Endothelial cell of umbilical vein (primary cell): ENCODE measurements around the gene CCDC184.

Source experiments
- EZH2 ChIP-seq: IDR thresholded peaks from 2 replicates; pipeline ENCODE4 v1.6.1; 2012; ENCODE audit warnings: borderline replicate concordance, low read depth, mild to moderate bottlenecking, moderate library complexity, low read length, inconsistent platforms; ENCODE audit not compliant: severe bottlenecking
- FOS ChIP-seq: IDR thresholded peaks from 2 replicates; pipeline ENCODE4 v1.6.1; 2011; ENCODE audit warnings: mild to moderate bottlenecking, low read length, moderate library complexity, borderline replicate concordance; ENCODE audit not compliant: insufficient read depth
- JUN ChIP-seq: IDR thresholded peaks from 2 replicates; pipeline ENCODE4 v1.6.1; 2011; ENCODE audit warnings: borderline replicate concordance, low read depth; ENCODE audit not compliant: insufficient read length, insufficient read depth
- POLR2A ChIP-seq: IDR thresholded peaks from 2 replicates; pipeline ENCODE4 v1.6.1; 2012; ENCODE audit warnings: low read depth, mild to moderate bottlenecking, control low read depth, low read length
- POLR2AphosphoS5 ChIP-seq: IDR thresholded peaks from 2 replicates; pipeline ENCODE4 v1.6.1; 2012; ENCODE audit warnings: low read depth, mild to moderate bottlenecking, control low read depth, low read length, moderate library complexity; ENCODE audit not compliant: insufficient read depth
- TF ChIP-seq, protein P1 (sequence below), 2 donors: IDR thresholded peaks; 1 replicate in 1 of 2; 2 replicates in 1 of 2; pipeline ENCODE4 v1.5.1; 2011; ENCODE audit warnings: low read length in 2 of 2, mild to moderate bottlenecking in 2 of 2, moderate library complexity in 2 of 2, control low read depth in 1 of 2, inconsistent platforms in 1 of 2, low read depth in 1 of 2; ENCODE audit not compliant: insufficient read depth in 1 of 2; ENCODE audit errors: extremely low read depth in 1 of 2
- TF ChIP-seq, protein P2 (sequence below): IDR thresholded peaks from 2 replicates; pipeline ENCODE4 v1.6.1; 2011; ENCODE audit not compliant: insufficient read depth, insufficient read length

DNA sequence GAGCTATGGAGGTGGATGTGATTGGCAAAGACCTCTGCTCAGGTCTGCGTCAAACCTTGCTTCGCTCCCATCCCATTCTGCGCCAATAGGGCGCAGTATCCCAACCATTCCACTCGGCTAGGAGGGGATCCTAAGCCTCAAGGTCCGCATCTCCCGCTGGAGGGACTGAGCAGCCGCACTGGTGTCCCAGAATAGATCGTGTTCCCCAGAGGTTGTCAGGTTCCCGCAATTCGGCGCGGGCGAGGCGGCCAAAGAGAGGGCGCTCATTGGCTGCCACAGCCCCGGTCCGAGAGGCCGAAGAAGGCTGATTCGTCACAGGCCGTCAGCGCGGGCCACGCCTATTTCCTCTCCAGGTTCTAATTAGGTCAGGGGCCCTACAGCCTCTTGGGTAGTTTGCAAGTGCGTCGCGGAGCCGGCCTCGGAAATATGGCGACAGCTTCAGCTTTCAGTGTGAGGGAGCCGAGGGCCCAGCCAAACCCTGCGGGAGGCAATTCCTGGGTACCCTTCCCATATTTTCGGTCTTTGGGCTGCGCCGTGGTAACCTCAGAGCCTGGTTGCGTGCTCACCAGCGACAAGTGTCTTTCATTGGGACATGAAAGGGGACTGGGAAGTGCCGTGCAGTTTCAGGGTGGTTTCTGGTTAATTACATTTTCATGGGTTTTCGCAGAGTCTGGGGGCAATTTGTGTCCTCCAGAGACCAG is 14.7 kb downstream of the CCDC184 start:
- TF ChIP-seq, protein P1, sequence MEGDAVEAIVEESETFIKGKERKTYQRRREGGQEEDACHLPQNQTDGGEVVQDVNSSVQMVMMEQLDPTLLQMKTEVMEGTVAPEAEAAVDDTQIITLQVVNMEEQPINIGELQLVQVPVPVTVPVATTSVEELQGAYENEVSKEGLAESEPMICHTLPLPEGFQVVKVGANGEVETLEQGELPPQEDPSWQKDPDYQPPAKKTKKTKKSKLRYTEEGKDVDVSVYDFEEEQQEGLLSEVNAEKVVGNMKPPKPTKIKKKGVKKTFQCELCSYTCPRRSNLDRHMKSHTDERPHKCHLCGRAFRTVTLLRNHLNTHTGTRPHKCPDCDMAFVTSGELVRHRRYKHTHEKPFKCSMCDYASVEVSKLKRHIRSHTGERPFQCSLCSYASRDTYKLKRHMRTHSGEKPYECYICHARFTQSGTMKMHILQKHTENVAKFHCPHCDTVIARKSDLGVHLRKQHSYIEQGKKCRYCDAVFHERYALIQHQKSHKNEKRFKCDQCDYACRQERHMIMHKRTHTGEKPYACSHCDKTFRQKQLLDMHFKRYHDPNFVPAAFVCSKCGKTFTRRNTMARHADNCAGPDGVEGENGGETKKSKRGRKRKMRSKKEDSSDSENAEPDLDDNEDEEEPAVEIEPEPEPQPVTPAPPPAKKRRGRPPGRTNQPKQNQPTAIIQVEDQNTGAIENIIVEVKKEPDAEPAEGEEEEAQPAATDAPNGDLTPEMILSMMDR (IDR thresholded peaks at IDR 0.05; ENCODE audit: extremely low read depth in 1 of 2, insufficient read depth in 1 of 2, low read depth in 1 of 2, low read length in 2 of 2): no peak
- TF ChIP-seq FOS: no peak
- peak; percentile 87 for TF ChIP-seq POLR2AphosphoS5
- TF ChIP-seq, protein P2, sequence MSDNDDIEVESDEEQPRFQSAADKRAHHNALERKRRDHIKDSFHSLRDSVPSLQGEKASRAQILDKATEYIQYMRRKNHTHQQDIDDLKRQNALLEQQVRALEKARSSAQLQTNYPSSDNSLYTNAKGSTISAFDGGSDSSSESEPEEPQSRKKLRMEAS: no peak
- peak; percentile 96 for TF ChIP-seq POLR2A
- no peak for TF ChIP-seq JUN
- no peak for TF ChIP-seq EZH2
